A549 (cell line): ENCODE measurements around the gene TEX35. TPM values are rescaled to one million over a fixed set of nuclear protein-coding genes. Genes with fewer than 3 reads are reported as not detected.

ENCODE experiments used
- ATAC-seq, 2 experiments: fragments of 200-7000 bp in 1 of 2; fragments of >200 bp in 1 of 2; cut with Nextera tagmentation in 1 of 2; cut with Tn5 transposase in 1 of 2; 3 replicates each; pipeline versions ENCODE4 v1.8.0 to v1.9.1; 2018 to 2020; ENCODE audit warnings: mild to moderate bottlenecking in 1 of 2, moderate library complexity in 1 of 2
- CTCF ChIA-PET: fragments of 300-600 bp; sonication (Branson Sonifier 250); formaldehyde crosslinking; extraction: SDS; loops from one replicate; lab custom pipeline; 2021; ENCODE audit warnings: antibody characterized with exemption, inconsistent platforms; lab: Yijun Ruan, JAX
- POLR2A ChIA-PET: fragments of 350-600 bp; formaldehyde crosslinking; extraction: SDS; loops from one replicate; lab custom pipeline; 2021; ENCODE audit warnings: antibody characterized with exemption, inconsistent platforms; lab: Yijun Ruan, JAX
- DNase-seq, 2 experiments: peaks; one replicate each; pipeline versions ENCODE4 v3.0.0 to v3.0.0-alpha.2; 2011 to 2016; ENCODE audit warnings: low read depth in 1 of 2, low spot score in 1 of 2
- FAIRE-seq: peaks from 2 replicates; lab custom pipeline; 2011; peaks lifted over from hg19 to GRCh38; lab: Jason Lieb, UNC
- H3K27ac ChIP-seq, 2 experiments: fragments of >200 bp; sonication (Bioruptor Twin); formaldehyde crosslinking; 3 replicates each; pipeline ENCODE4 v1.5.1; 2016 to 2017
- H3K4me1 ChIP-seq: fragments of >200 bp; sonication (Bioruptor Twin); formaldehyde crosslinking; 3 replicates; pipeline ENCODE4 v1.6.1; 2016
- H3K4me2 ChIP-seq: fragments of >200 bp; sonication (Bioruptor Twin); formaldehyde crosslinking; 3 replicates; pipeline ENCODE4 v1.6.1; 2016
- H3K4me3 ChIP-seq: fragments of >200 bp; sonication (Bioruptor Twin); formaldehyde crosslinking; 3 replicates; pipeline ENCODE4 v1.5.1; 2016
- H3K9me3 ChIP-seq: fragments of >200 bp; sonication (Bioruptor Twin); formaldehyde crosslinking; 3 replicates; pipeline ENCODE4 v1.6.1; 2016
- BHLHE40 ChIP-seq: IDR thresholded peaks from 2 replicates; pipeline ENCODE4 v1.6.1; 2012; ENCODE audit warnings: low read depth, low read length, inconsistent platforms
- CBX2 ChIP-seq: fragments of 200-600 bp; sonication (generic); IDR thresholded peaks from 2 replicates; pipeline ENCODE4 v1.6.1; 2016; ENCODE audit warnings: low read depth, mild to moderate bottlenecking, borderline replicate concordance
- CBX8 ChIP-seq: fragments of 200-600 bp; sonication (generic); IDR thresholded peaks from 2 replicates; pipeline ENCODE4 v1.6.1; 2016
- CEBPB ChIP-seq, 2 experiments: fragments of >200 bp in 1 of 2; sonication (Bioruptor Twin) in 1 of 2; formaldehyde crosslinking in 1 of 2; IDR thresholded peaks; 2 replicates each; pipeline ENCODE4 v1.6.1; 2012 to 2016
- EHMT2 ChIP-seq: fragments of 200-600 bp; sonication (generic); IDR thresholded peaks from 2 replicates; pipeline ENCODE4 v1.6.1; 2016; ENCODE audit warnings: antibody characterized with exemption, low read depth, mild to moderate bottlenecking, moderate library complexity
- EP300 ChIP-seq, 2 experiments: fragments of >200 bp; sonication (Bioruptor Twin); formaldehyde crosslinking; IDR thresholded peaks; 2 replicates in 1 of 2; 3 replicates in 1 of 2; pipeline ENCODE4 v1.6.1; 2016 to 2017
- ESRRA ChIP-seq: fragments of 150-350 bp; IDR thresholded peaks from 2 replicates; pipeline ENCODE4 v1.6.1; 2014; ENCODE audit warnings: mild to moderate bottlenecking, low read length, borderline replicate concordance
- FOSL2 ChIP-seq, 2 experiments: fragments of 450-650 bp in 1 of 2; fragments of >200 bp in 1 of 2; sonication (Bioruptor Twin) in 1 of 2; formaldehyde crosslinking; IDR thresholded peaks; 2 replicates each; pipeline versions ENCODE4 v1.5.0 to v1.6.1; 2016 to 2020; ENCODE audit warnings: mild to moderate bottlenecking in 1 of 2, moderate library complexity in 1 of 2
- GATA3 ChIP-seq: IDR thresholded peaks from 2 replicates; pipeline ENCODE4 v1.6.1; 2012; ENCODE audit warnings: borderline replicate concordance
- HDAC2 ChIP-seq: fragments of 200-600 bp; sonication (generic); IDR thresholded peaks from 2 replicates; pipeline ENCODE4 v1.6.1; 2016
- HEYL ChIP-seq: fragments of 250-450 bp; sonication (Bioruptor Pico); IDR thresholded peaks from 2 replicates; pipeline ENCODE4 v1.8.0; 2021; ENCODE audit warnings: mild to moderate bottlenecking, moderate library complexity
- HOXA7 ChIP-seq: fragments of 250-450 bp; sonication (Bioruptor Pico); IDR thresholded peaks from 2 replicates; pipeline ENCODE4 v1.5.0; 2020; ENCODE audit warnings: mild to moderate bottlenecking, moderate library complexity
- HOXB13 ChIP-seq: fragments of 250-450 bp; sonication (Bioruptor Pico); IDR thresholded peaks from 2 replicates; pipeline ENCODE4 v1.5.0; 2020; ENCODE audit warnings: low read depth, mild to moderate bottlenecking, moderate library complexity
- HOXB5 ChIP-seq: fragments of 250-450 bp; sonication (Bioruptor Pico); IDR thresholded peaks from 2 replicates; pipeline ENCODE4 v1.5.0; 2020; ENCODE audit warnings: mild to moderate bottlenecking, moderate library complexity
- JUN ChIP-seq, 2 experiments: fragments of >200 bp; sonication (Bioruptor Twin); formaldehyde crosslinking; IDR thresholded peaks; 2 replicates in 1 of 2; 3 replicates in 1 of 2; pipeline ENCODE4 v1.6.1; 2016 to 2017
- JUNB ChIP-seq: fragments of >200 bp; sonication (Bioruptor Twin); formaldehyde crosslinking; IDR thresholded peaks from 2 replicates; pipeline ENCODE4 v1.6.1; 2016
- KDM5A ChIP-seq: fragments of 200-600 bp; sonication (generic); IDR thresholded peaks from 2 replicates; pipeline ENCODE4 v1.6.1; 2016; ENCODE audit warnings: antibody characterized with exemption, mild to moderate bottlenecking
- MAFK ChIP-seq: fragments of 450-650 bp; IDR thresholded peaks from 2 replicates; pipeline ENCODE4 v1.6.1; 2014; ENCODE audit not compliant: partially characterized antibody
- NFE2L2 ChIP-seq: fragments of 150-350 bp; conservative IDR thresholded peaks from 2 replicates; pipeline ENCODE4 v1.6.1; 2014; ENCODE audit warnings: low read length
- PBX3 ChIP-seq: IDR thresholded peaks from 2 replicates; pipeline ENCODE4 v1.6.1; 2012
- PHF8 ChIP-seq: fragments of 200-600 bp; sonication (generic); IDR thresholded peaks from 2 replicates; pipeline ENCODE4 v1.6.1; 2016; ENCODE audit warnings: low read depth, mild to moderate bottlenecking, antibody characterized with exemption, moderate library complexity, borderline replicate concordance
- POLR2AphosphoS2 ChIP-seq: conservative IDR thresholded peaks from 2 replicates; pipeline ENCODE4 v1.6.1; 2012; ENCODE audit warnings: low read length, improper control_type of control experiment, inconsistent platforms
- RAD21 ChIP-seq, 2 experiments: fragments of >200 bp in 1 of 2; sonication (Bioruptor Twin) in 1 of 2; formaldehyde crosslinking in 1 of 2; IDR thresholded peaks in 1 of 2; conservative IDR thresholded peaks in 1 of 2; 2 replicates in 1 of 2; 3 replicates in 1 of 2; pipeline ENCODE4 v1.6.1; 2012 to 2018; ENCODE audit warnings: inconsistent platforms in 1 of 2
- RFX5 ChIP-seq: fragments of 450-650 bp; IDR thresholded peaks from 2 replicates; pipeline ENCODE4 v1.7.1; 2014; ENCODE audit warnings: antibody characterized with exemption, mild to moderate bottlenecking, moderate library complexity
- SREBF2 ChIP-seq: fragments of 450-650 bp; IDR thresholded peaks from 2 replicates; pipeline ENCODE4 v1.6.1; 2014; ENCODE audit warnings: mild to moderate bottlenecking, moderate library complexity
- TFCP2L1 ChIP-seq: fragments of 250-450 bp; sonication (Bioruptor Pico); IDR thresholded peaks from 2 replicates; pipeline ENCODE4 v1.5.0; 2021; ENCODE audit warnings: mild to moderate bottlenecking
- USF2 ChIP-seq: fragments of 450-650 bp; IDR thresholded peaks from 2 replicates; pipeline ENCODE4 v1.6.1; 2014; ENCODE audit warnings: antibody characterized with exemption
- ZFP36 ChIP-seq: fragments of 450-650 bp; IDR thresholded peaks from 2 replicates; pipeline ENCODE4 v1.6.1; 2014; ENCODE audit warnings: borderline replicate concordance; ENCODE audit not compliant: partially characterized antibody
- ZNF302 ChIP-seq: fragments of 250-450 bp; sonication (Bioruptor Pico); IDR thresholded peaks from 2 replicates; pipeline ENCODE4 v1.9.0; 2021; ENCODE audit warnings: inconsistent platforms, mild to moderate bottlenecking, moderate library complexity
- ZSCAN20 ChIP-seq: fragments of 250-450 bp; sonication (Bioruptor Pico); IDR thresholded peaks from 2 replicates; pipeline ENCODE4 v1.8.0; 2022; ENCODE audit warnings: mild to moderate bottlenecking, moderate library complexity
- WGBS: methylation state at CpG from one replicate; pipeline ENCODE4 v1.1.6; 2017; ENCODE audit errors: missing lambda C conversion rate; 5-methylcytosine and 5-hydroxymethylcytosine counted together
- polyA plus RNA-seq, 4 experiments: library from polyadenylated mRNA; depleted of rRNA in 3 of 4; stranded (reverse); fragments of >200 nt; fragmentation: RNase III in 1 of 4; extraction: RNeasy Plus Mini Kit Qiagen cat#74134 plus additional on column Dnase treatment in 1 of 4; gene quantifications; 2 replicates in 3 of 4; 3 replicates in 1 of 4; pipeline ENCODE4 v1.2.3, GENCODE V29; 2011 to 2017
- TF ChIP-seq, protein P1 (sequence below): fragments of 150-350 bp; IDR thresholded peaks from 2 replicates; pipeline ENCODE4 v1.6.1; 2014; ENCODE audit warnings: low read depth, mild to moderate bottlenecking, low read length
- TF ChIP-seq, protein P2 (sequence below): IDR thresholded peaks from 2 replicates; pipeline ENCODE4 v1.6.1; 2012

Gene TEX35
- polyA plus RNA-seq, 2 of the 4 experiments (the other 2 are of a cell fraction), result not detected

GRCh38 chr1:178509414-178510007, 3.4 kb upstream of the TEX35 start:
- POLR2A ChIA-PET, result no interaction called here
- Histone ChIP-seq H3K27ac (no peak overlapping the region), H3K4me2 (no peak overlapping the region), H3K4me1 (no peaks in the 10 kb centered on the region)
- no peak for FAIRE-seq
- no peak for TF ChIP-seq NFE2L2
- TF ChIP-seq FOSL2 (IDR thresholded peaks at IDR 0.05), result no peak
- TF ChIP-seq FOSL2 (CRISPR knock-in tag; IDR thresholded peaks at IDR 0.05), result no peak
- no peak for TF ChIP-seq USF2
- TF ChIP-seq KDM5A, result no peak
- TF ChIP-seq JUNB, result no peak
- no peak for TF ChIP-seq ZNF302
- no peak for TF ChIP-seq PHF8
- no peak for TF ChIP-seq EHMT2
- TF ChIP-seq SREBF2, result no peak
- no peak for TF ChIP-seq PBX3
- no peak for TF ChIP-seq ESRRA
- TF ChIP-seq RAD21 (conservative IDR thresholded peaks at IDR 0.05 in 1 of 2, IDR thresholded peaks at IDR 0.05 in 1 of 2), result no peak
- no peak for TF ChIP-seq ZSCAN20
- TF ChIP-seq CEBPB (IDR thresholded peaks at IDR 0.05), result no peak
- TF ChIP-seq CBX8, result no peak
- no peak for TF ChIP-seq JUN (IDR thresholded peaks at IDR 0.05)
- no peak for TF ChIP-seq TFCP2L1
- TF ChIP-seq, all 56 proteins: peak for 0
- CTCF ChIA-PET, result interaction anchor here (0.5 to 1.3 kb wide), 3 partner anchors 210 to 493 kb away, joined by 3 to 4 read pairs (median 4); no protein-coding TSS in a partner anchor
- DNase-seq (no peak), ATAC-seq (no peak)
- 67% methylated on average over 5 of the region's 5 CpGs for WGBS
- no peak overlapping the region for H3K4me3 ChIP-seq
- H3K9me3 ChIP-seq, result no peaks in the 10 kb centered on the region

- DNase-seq, result no peak
- H3K4me3 ChIP-seq, result no peak overlapping the region
- ATAC-seq, result no peak
- H3K4me2 ChIP-seq, result no peak overlapping the region
- no peaks in the 10 kb centered on the region for H3K4me1 ChIP-seq
- WGBS, result 79% methylated on average over 4 of the region's 4 CpGs
- no peak for FAIRE-seq
- POLR2A ChIA-PET, result no interaction called here
- H3K9me3 ChIP-seq, result no peaks in the 10 kb centered on the region
- H3K27ac ChIP-seq, result no peak overlapping the region
- no peak for TF ChIP-seq HEYL (CRISPR knock-in tag)
- TF ChIP-seq GATA3, result no peak
- TF ChIP-seq, protein P1, sequence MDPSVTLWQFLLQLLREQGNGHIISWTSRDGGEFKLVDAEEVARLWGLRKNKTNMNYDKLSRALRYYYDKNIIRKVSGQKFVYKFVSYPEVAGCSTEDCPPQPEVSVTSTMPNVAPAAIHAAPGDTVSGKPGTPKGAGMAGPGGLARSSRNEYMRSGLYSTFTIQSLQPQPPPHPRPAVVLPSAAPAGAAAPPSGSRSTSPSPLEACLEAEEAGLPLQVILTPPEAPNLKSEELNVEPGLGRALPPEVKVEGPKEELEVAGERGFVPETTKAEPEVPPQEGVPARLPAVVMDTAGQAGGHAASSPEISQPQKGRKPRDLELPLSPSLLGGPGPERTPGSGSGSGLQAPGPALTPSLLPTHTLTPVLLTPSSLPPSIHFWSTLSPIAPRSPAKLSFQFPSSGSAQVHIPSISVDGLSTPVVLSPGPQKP, result no peak
- TF ChIP-seq HOXB5 (CRISPR knock-in tag), result no peak
- TF ChIP-seq CBX2, result no peak
- TF ChIP-seq MAFK, result no peak
- TF ChIP-seq ZFP36, result no peak
- TF ChIP-seq HOXA7, result no peak
- no peak for TF ChIP-seq HOXB13 (CRISPR knock-in tag)
- TF ChIP-seq HDAC2, result no peak
- TF ChIP-seq RFX5, result no peak
- no peak for TF ChIP-seq EP300 (IDR thresholded peaks at IDR 0.05)
- no peak for TF ChIP-seq BHLHE40
- TF ChIP-seq POLR2AphosphoS2, result no peak
- TF ChIP-seq EHMT2, result no peak
- TF ChIP-seq, protein P2, sequence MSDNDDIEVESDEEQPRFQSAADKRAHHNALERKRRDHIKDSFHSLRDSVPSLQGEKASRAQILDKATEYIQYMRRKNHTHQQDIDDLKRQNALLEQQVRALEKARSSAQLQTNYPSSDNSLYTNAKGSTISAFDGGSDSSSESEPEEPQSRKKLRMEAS, result no peak
- no peak for TF ChIP-seq NFE2L2
- CTCF ChIA-PET, result interaction anchor here (0.9 to 1.3 kb wide), 2 partner anchors 210 to 492 kb away, joined by 3 to 4 read pairs; no protein-coding TSS in a partner anchor
These were observed 2.8 kb upstream of the TEX35 start for GRCh38 chr1:178510155-178510554.
